GM21423 (cell line): ENCODE measurements around the gene KDM4C.

ENCODE experiments used
- ATAC-seq: cut with Tn5 transposase; IDR thresholded peaks from one replicate; pipeline ENCODE4 v1.9.1; 2021; ENCODE audit warnings: mild to moderate bottlenecking, moderate library complexity; ENCODE audit not compliant: unreplicated experiment

KDM4C gene

DNA sequence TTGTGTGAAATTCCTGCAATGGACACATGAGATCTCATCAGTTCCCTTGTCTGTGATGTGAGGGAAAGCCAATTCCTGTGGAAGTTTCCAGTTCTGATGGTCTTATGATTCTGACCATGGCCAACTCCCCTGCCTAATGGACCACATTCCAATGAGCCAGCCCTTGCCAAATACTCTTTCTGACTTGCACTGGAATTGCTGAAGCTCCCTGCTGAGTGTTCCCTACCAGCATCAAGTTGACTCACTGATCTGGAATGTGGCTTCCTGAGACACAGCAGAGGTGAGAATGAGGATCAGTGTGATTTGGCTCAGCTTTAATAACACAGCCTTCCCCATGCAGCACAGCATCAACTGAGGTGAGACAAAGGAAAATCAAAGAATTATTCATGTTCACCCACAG lies 427.8 kb downstream of the KDM4C start:
- no peak for ATAC-seq

DNA sequence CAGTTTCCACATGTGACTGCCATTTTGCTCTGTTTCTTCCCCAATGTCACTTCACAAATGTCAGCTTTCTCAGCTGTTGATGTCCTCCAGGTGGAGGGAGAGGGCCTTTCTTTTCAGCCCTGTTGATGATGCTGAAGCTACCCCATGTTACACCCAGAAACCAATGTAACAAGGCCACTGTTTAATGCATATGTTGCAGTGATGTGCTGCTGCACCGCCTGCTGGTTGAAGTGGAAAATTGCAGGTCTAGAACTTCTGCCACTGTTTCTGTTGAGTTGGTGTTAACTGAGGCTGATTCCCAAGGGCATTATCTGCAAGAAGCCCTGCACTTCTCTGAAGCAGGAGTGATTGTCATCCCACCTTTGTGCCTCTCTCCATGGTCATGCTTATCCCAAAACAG lies 428.4 kb downstream of the KDM4C start:
- ATAC-seq = no peak

DNA sequence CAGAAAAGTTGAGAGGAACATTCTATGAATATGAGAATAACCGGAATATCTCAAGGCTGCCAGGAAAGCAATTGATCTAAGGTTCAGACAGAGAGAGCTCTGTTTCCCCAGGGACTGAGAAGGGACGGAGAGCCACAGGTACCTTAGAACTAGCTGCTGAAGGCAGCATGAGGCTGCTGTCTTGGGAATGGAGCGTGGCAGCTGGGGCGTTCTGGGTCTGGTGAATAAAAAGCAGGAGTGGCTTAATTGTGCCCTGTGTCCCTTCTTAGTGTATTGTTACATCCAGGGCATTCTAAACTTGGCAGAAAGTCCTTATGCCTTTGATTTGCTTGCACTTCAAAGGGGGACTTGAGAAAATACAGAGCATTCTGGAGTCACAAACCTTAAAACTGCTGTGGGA lies 434.5 kb downstream of the KDM4C start:
- ATAC-seq = no peak

DNA sequence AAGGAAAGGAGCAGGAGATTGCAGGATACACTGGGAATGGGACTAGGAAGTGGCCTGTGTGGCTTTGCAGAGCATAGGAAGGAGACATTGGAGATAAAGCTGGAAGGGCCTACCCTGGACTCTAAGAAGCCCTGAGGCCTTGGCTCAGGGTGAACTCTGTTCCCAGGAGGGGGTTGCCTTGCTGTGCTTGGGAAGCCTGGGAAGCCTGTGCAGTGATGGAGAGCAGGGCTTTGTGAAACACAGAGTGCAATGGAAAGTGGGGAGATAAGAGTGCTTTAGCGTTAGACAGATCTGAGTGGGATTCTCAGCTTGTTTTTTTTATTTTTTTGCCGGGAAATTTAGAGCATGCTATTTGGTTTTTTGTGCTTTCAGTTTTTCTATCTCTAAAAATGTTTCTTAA lies 437.8 kb downstream of the KDM4C start:
- ATAC-seq = no peak

DNA sequence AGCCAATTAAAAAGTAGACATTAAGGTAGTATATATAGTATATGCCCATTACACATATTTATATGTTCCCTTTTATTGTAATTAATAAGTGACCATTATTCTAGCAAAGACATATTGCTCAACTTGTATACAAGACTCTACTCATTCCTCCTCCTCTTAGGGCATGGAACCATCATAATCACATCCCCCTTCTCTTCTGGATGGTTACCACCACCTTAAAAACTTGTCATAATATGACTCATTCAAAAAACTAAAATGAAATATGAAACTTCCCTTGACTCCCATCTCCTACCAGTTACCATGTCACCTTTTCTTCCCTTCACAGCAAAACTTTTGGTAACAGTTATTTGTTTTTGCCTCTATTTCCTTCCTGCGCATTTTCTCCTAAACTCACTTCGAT lies 438.7 kb downstream of the KDM4C start:
- ATAC-seq = no peak

GRCh38 chr9:7201196-7201595 lies 443.4 kb downstream of the KDM4C start:
- ATAC-seq = no peak

DNA sequence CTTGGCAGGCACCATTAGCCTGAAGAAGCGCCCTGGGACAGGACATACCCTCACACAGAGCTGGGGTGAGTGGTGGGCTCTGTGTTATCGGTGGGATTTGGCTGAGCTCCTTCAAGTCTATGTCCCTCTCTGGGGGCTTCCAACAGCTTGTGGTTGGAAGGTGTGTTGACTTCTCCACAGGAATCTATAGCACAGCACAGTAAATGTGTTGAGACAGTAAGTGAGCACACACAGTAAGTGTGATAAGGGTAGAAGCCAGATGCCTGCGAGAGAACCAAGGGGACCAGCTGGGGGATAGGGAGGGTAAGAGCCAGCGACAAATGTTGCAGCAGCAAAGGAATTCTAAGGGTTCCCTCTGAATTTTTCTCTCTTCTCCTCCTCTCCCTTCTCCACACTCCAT lies 448.0 kb downstream of the KDM4C start:
- no peak for ATAC-seq

GRCh38 chr9:7206221-7206758 lies 448.5 kb downstream of the KDM4C start:
- no peak for ATAC-seq

DNA sequence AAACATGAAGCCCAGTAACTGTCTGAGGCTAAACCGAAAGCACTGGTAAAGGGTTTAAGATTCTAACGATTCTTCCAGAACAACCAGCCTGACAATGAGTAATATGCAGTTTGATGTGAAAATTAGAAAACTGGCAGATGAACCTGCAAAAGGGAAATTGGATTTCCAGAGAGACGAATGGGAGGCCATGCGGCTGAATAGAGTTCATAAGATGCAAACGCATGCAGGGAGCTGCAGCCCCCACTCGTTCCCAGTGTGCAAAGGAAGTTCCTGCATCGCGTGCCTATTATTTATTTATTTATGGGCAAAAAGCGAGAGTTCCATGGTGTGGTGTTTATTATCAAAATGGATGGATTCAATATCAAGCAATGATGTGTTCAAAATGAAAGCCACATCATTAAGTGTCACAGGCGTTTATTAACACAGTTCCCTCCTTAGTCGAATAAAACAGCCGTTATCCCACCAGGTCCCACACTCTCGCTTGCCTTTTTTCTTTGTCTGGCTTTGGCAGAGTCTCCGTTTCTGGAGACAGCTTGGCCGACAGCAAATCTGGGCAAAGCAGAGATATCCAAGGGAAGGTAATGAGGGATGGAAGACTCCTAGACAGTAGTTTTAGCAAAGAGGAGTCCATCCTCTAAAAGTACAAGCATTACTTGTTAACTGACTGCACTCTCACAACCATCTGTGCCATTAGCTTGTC lies 451.4 kb downstream of the KDM4C start:
- ATAC-seq = no peak

- ATAC-seq = no peak
Observed at GRCh38 chr9:7209990-7210389, 452.2 kb downstream of the KDM4C start.

DNA sequence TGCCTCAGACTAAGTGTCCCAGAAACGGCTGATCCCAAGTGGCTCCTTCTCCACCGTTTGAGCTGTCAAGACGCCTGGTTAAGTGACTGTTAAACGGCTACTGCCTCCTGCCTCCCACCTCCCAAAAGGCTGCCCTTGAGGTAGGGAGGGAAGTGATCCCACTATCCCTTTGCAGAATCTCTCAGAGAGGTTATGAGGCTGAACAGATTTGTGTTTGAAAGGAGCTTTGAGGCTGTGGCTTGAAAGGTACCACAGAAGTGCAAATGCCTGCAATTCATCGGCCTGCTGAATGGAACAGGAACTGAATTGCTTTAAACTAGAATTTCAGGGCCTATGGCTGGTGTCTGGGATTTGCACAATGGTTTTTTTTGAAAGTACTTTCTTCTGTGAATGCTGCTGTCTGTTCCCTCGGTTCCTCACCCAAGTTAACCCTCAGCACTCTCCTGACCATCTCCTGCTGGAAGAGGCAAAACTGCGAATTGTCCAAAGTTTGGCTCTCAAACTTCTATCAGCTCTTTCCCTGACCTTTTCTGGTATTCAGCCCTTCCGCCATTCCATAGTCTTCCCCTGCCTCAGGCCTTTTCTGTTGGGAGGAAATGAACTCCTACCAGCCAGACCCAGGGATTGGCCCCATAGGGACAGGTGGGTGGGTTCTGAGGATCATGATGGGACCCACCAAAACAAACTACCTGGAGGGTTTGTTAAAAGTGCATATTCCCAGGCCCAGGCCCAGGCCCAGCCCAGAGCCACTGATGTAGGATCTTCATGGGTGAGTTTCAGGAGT lies 453.3 kb downstream of the KDM4C start:
- no peak for ATAC-seq

DNA sequence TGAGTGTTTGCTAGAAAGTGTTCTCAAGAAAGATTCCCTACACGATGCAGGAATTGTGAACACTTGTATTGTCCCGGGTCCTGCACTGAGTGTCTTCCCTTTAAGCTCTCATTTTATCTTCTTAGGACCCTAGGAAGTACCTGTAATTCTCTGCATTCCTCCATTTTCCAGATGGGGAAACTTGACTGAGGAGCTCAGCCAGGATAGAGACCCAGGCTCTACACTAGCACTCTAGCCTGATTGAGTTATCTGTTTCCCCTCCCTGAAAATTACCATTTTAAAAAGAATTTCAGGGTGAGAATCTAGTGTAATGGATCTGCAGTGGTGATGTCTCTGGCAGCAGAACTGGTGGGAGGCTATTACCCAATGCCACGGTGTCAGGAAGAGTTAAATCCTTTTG lies 453.9 kb downstream of the KDM4C start:
- no peak for ATAC-seq

DNA sequence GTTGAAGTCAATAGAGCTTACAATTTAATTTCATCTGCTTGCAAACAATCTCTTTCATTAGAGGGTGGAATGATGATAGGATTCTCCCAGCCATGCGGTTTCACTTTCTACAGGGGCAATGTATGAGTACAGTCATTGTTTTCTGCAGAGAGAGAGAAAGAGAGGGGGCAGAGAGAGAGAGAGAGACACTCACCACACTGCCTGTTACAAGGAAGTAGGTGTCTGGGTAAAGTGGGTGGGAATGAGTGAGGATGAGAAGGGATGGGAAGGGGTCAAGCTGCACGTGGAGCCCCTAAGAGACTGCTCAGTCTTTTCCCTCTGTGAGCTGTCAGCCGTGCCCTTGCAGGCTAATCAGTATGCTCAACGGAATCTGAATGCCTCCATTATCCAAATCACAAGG lies 454.3 kb downstream of the KDM4C start:
- no peak for ATAC-seq

- ATAC-seq = no peak
Observed at GRCh38 chr9:7216004-7216841, 458.4 kb downstream of the KDM4C start.

- no peak for ATAC-seq
Observed at GRCh38 chr9:7223981-7224380, 466.2 kb downstream of the KDM4C start.
